GM23248 (cell line): ENCODE results near the gene PLCB1. TPM values are rescaled to one million over a fixed set of nuclear protein-coding genes. Genes with fewer than 3 reads are reported as not detected.
A peak's percentile ranks its signal among the peaks of the same experiment; 100 is the strongest.

ENCODE experiments used
- DNase-seq: peaks from one replicate; pipeline ENCODE4 v3.0.0-alpha.2; 2015
- H2AFZ ChIP-seq: fragments of 200-600 bp; sonication (generic); 2 replicates; pipeline ENCODE4 v1.6.1; 2016; ENCODE audit warnings: antibody characterized with exemption
- H3F3A ChIP-seq: fragments of 200-600 bp; sonication (generic); 2 replicates; pipeline ENCODE4 v1.6.1; 2016; ENCODE audit warnings: mild to moderate bottlenecking, antibody characterized with exemption, mixed run types; ENCODE audit not compliant: insufficient read depth
- H3K27ac ChIP-seq: fragments of 200-600 bp; sonication (generic); 2 replicates; pipeline ENCODE4 v1.5.1; 2016; ENCODE audit warnings: mild to moderate bottlenecking
- H3K27me3 ChIP-seq: fragments of 200-600 bp; sonication (generic); replicated peaks from 2 replicates; pipeline ENCODE4 v1.6.1; 2016; ENCODE audit warnings: mild to moderate bottlenecking; ENCODE audit not compliant: insufficient read depth
- H3K36me3 ChIP-seq: fragments of 200-600 bp; sonication (generic); 2 replicates; pipeline ENCODE4 v1.6.1; 2016; ENCODE audit warnings: low read depth, mild to moderate bottlenecking
- H3K4me1 ChIP-seq: fragments of 200-600 bp; sonication (generic); 2 replicates; pipeline ENCODE4 v1.6.1; 2016; ENCODE audit warnings: mild to moderate bottlenecking; ENCODE audit not compliant: insufficient read depth
- H3K4me2 ChIP-seq: fragments of 200-600 bp; sonication (generic); one replicate; pipeline ENCODE4 v1.6.1; 2016; ENCODE audit warnings: mild to moderate bottlenecking; ENCODE audit not compliant: unreplicated experiment
- H3K4me3 ChIP-seq: fragments of 200-600 bp; sonication (generic); 2 replicates; pipeline ENCODE4 v1.5.1; 2016; ENCODE audit warnings: mild to moderate bottlenecking
- H3K79me2 ChIP-seq: fragments of 200-600 bp; sonication (generic); 2 replicates; pipeline ENCODE4 v1.6.1; 2016; ENCODE audit warnings: mild to moderate bottlenecking; ENCODE audit not compliant: insufficient read depth
- H3K9ac ChIP-seq: fragments of 200-600 bp; sonication (generic); 2 replicates; pipeline ENCODE4 v1.6.1; 2016; ENCODE audit warnings: mild to moderate bottlenecking
- H3K9me2 ChIP-seq: fragments of 200-600 bp; sonication (generic); 2 replicates; pipeline ENCODE4 v1.6.1; 2016; ENCODE audit warnings: mixed run types, mild to moderate bottlenecking, moderate library complexity; ENCODE audit not compliant: insufficient read depth
- H3K9me3 ChIP-seq: fragments of 200-600 bp; sonication (generic); one replicate; pipeline ENCODE4 v1.6.1; 2017; ENCODE audit warnings: low read depth
- H4K20me1 ChIP-seq: fragments of 200-600 bp; sonication (generic); 2 replicates; pipeline ENCODE4 v1.6.0; 2016; ENCODE audit not compliant: insufficient read depth
- EZH2 ChIP-seq: fragments of 200-600 bp; sonication (generic); IDR thresholded peaks from 2 replicates; pipeline ENCODE4 v1.6.1; 2018; ENCODE audit warnings: antibody characterized with exemption, mild to moderate bottlenecking; ENCODE audit not compliant: insufficient read depth, poor library complexity, severe bottlenecking
- EZH2phosphoT487 ChIP-seq: fragments of 200-600 bp; sonication (generic); IDR thresholded peaks from 2 replicates; pipeline ENCODE4 v1.6.1; 2018; ENCODE audit warnings: antibody characterized with exemption, moderate library complexity, mild to moderate bottlenecking, low read depth; ENCODE audit not compliant: insufficient read depth
- WGBS, 2 experiments: methylation state at CpG; one replicate each; pipeline ENCODE4 v1.1.6; 2015 to 2017; ENCODE audit warnings: low lambda C conversion rate in 2 of 2, low coverage in 1 of 2; ENCODE audit errors: missing lambda C conversion rate in 2 of 2; 5-methylcytosine and 5-hydroxymethylcytosine counted together
- in situ Hi-C: fragments of 300-500 bp; cut with MboI; formaldehyde crosslinking; loops from 2 replicates; pipeline ENCODE4 v1.15.0; 2020
- polyA plus RNA-seq: library from polyadenylated mRNA; unstranded; fragments of >200 nt; fragmentation: Nextera tagmentation; extraction: Ambion mirVana; gene quantifications from 2 replicates; pipeline ENCODE4 v1.2.1, GENCODE V29; 2016
- total RNA-seq: library from RNA; depleted of rRNA; stranded (reverse); fragments of >200 nt; shearing (Covaris generic); gene quantifications from 2 replicates; pipeline ENCODE4 v1.2.3, GENCODE V29; 2014

Gene PLCB1
- total and polyA plus RNA-seq, 2 experiments from 2014 or later: 3.7 to 12.8 TPM

- no peaks in the 10 kb centered on the region for H3K36me3 ChIP-seq
- peak overlapping the region; percentile 5 for H3K4me2 ChIP-seq
- H3F3A ChIP-seq: peaks cover 22% of the 10 kb centered on the region
- no peaks in the 10 kb centered on the region for H3K9me3 ChIP-seq
- no peak overlapping the region for H2AFZ ChIP-seq
- WGBS, 2 experiments: 64 to 66% methylated on average over 5 of the region's 5 CpGs
- in situ Hi-C loops: no loop called here
- no peak overlapping the region for H3K27ac ChIP-seq
- no peak overlapping the region for H3K9ac ChIP-seq
- no peaks in the 10 kb centered on the region for H3K79me2 ChIP-seq
- no peaks in the 10 kb centered on the region for H4K20me1 ChIP-seq
- peak; percentile 69 for DNase-seq
- H3K9me2 ChIP-seq: 0 out of 2 replicates have a peak, but pooled peaks cover 4% of the 10 kb centered on the region
- no peaks in the 10 kb centered on the region for H3K27me3 ChIP-seq
- H3K4me1 ChIP-seq: peaks cover 18% of the 10 kb centered on the region
- H3K4me3 ChIP-seq: no peak overlapping the region
- TF ChIP-seq EZH2: no peak
- no peak for TF ChIP-seq EZH2phosphoT487
Observed at GRCh38 chr20:8361006-8361652, 229.1 kb downstream of the PLCB1 start.

GRCh38 chr20:8361779-8362178 is 229.7 kb downstream of the PLCB1 start:
- no peaks in the 10 kb centered on the region for H3K27me3 ChIP-seq
- H3K4me3 ChIP-seq: no peak overlapping the region
- in situ Hi-C loops: no loop called here
- DNase-seq: no peak
- 0 out of 2 replicates have a peak, but pooled peaks cover under 1% of the 10 kb centered on the region for H4K20me1 ChIP-seq
- peaks cover 18% of the 10 kb centered on the region for H3K4me1 ChIP-seq
- H2AFZ ChIP-seq: no peak overlapping the region
- H3K9me2 ChIP-seq: 0 out of 2 replicates have a peak, but pooled peaks cover 4% of the 10 kb centered on the region
- H3F3A ChIP-seq: peaks cover 22% of the 10 kb centered on the region
- no peaks in the 10 kb centered on the region for H3K36me3 ChIP-seq
- no peak overlapping the region for H3K9ac ChIP-seq
- no peak for TF ChIP-seq EZH2phosphoT487
- no peak for TF ChIP-seq EZH2
- no peak overlapping the region for H3K27ac ChIP-seq
- no peaks in the 10 kb centered on the region for H3K9me3 ChIP-seq
- H3K4me2 ChIP-seq: peak overlapping the region; percentile 5
- H3K79me2 ChIP-seq: no peaks in the 10 kb centered on the region

- no peak overlapping the region for H3K4me3 ChIP-seq
- no peak overlapping the region for H3K4me2 ChIP-seq
- H3K27me3 ChIP-seq: no peaks in the 10 kb centered on the region
- in situ Hi-C loops: no loop called here
- H3K9me3 ChIP-seq: no peaks in the 10 kb centered on the region
- H3K27ac ChIP-seq: no peak overlapping the region
- TF ChIP-seq EZH2 (no peak), EZH2phosphoT487 (no peak)
- H3K79me2 ChIP-seq: no peaks in the 10 kb centered on the region
- H2AFZ ChIP-seq: no peak overlapping the region
- no peak overlapping the region for H3K9ac ChIP-seq
- H4K20me1 ChIP-seq: peaks cover 4% of the 10 kb centered on the region; the same call in 1 of the 2 replicates
- H3F3A ChIP-seq: peaks cover 22% of the 10 kb centered on the region
- peaks cover 18% of the 10 kb centered on the region for H3K4me1 ChIP-seq
- WGBS, 2 experiments: 94 to 100% methylated on average over 3 of the region's 3 CpGs
- DNase-seq: no peak
- H3K9me2 ChIP-seq: 0 out of 2 replicates have a peak, but pooled peaks cover 4% of the 10 kb centered on the region
- H3K36me3 ChIP-seq: no peaks in the 10 kb centered on the region
Observed at GRCh38 chr20:8362457-8362856, 230.4 kb downstream of the PLCB1 start.

GRCh38 chr20:8363970-8364733 is 232.1 kb downstream of the PLCB1 start:
- Histone ChIP-seq H3K9me2 (0 out of 2 replicates have a peak, but pooled peaks cover 4% of the 10 kb centered on the region), H3K79me2 (no peaks in the 10 kb centered on the region), H3K9ac (no peak overlapping the region), H4K20me1 (peaks cover 4% of the 10 kb centered on the region; the same call in 1 of the 2 replicates), H3K27me3 (no peaks in the 10 kb centered on the region), H3K4me3 (no peak overlapping the region), H3K36me3 (no peaks in the 10 kb centered on the region), H3K4me1 (peaks cover 18% of the 10 kb centered on the region), H3K9me3 (no peaks in the 10 kb centered on the region), H3F3A (peaks cover 22% of the 10 kb centered on the region), H3K4me2 (no peak overlapping the region), H2AFZ (no peak overlapping the region), H3K27ac (no peak overlapping the region)
- 89% methylated on average over 8 of the region's 8 CpGs for WGBS, 2 experiments
- no peak for TF ChIP-seq EZH2
- DNase-seq: no peak
- in situ Hi-C loops: no loop called here
